SK-N-SH treated with all-trans-retinoic acid at 6 μM for 48 hours (cell line): ENCODE measurements around the gene FNDC11.

Experiments
- ARNTL ChIP-seq: fragments of 450-650 bp; formaldehyde crosslinking; IDR thresholded peaks from 2 replicates; pipeline ENCODE4 v1.5.0; 2020; ENCODE audit warnings: low read depth, mild to moderate bottlenecking, moderate library complexity, borderline replicate concordance
- ESRRG ChIP-seq: fragments of 250-450 bp; sonication (Bioruptor Pico); IDR thresholded peaks from 2 replicates; pipeline ENCODE4 v1.6.1; 2021; ENCODE audit warnings: mild to moderate bottlenecking
- PATZ1 ChIP-seq: fragments of 250-450 bp; sonication (Bioruptor Pico); IDR thresholded peaks from 2 replicates; pipeline ENCODE4 v1.8.0; 2020; ENCODE audit warnings: mild to moderate bottlenecking, moderate library complexity, borderline replicate concordance
- POU6F1 ChIP-seq: fragments of 250-450 bp; sonication (Bioruptor Pico); IDR thresholded peaks from 2 replicates; pipeline ENCODE4 v1.8.0; 2021; ENCODE audit warnings: low read depth, mild to moderate bottlenecking, moderate library complexity, borderline replicate concordance
- PPARA ChIP-seq: fragments of 250-450 bp; sonication (Bioruptor Pico); IDR thresholded peaks from 2 replicates; pipeline ENCODE4 v1.5.0; 2020; ENCODE audit warnings: mild to moderate bottlenecking, borderline replicate concordance
- RARB ChIP-seq: fragments of 250-450 bp; sonication (Bioruptor Pico); IDR thresholded peaks from 2 replicates; pipeline ENCODE4 v1.8.0; 2021; ENCODE audit warnings: mild to moderate bottlenecking, moderate library complexity
- ZFP3 ChIP-seq: fragments of 250-450 bp; sonication (Bioruptor Pico); IDR thresholded peaks from 2 replicates; pipeline ENCODE4 v1.5.0; 2020; ENCODE audit warnings: mild to moderate bottlenecking, moderate library complexity
- ZFP30 ChIP-seq: fragments of 450-650 bp; formaldehyde crosslinking; IDR thresholded peaks from 2 replicates; pipeline ENCODE4 v1.5.0; 2022; ENCODE audit warnings: mild to moderate bottlenecking, moderate library complexity
- ZNF565 ChIP-seq: fragments of 450-650 bp; formaldehyde crosslinking; conservative IDR thresholded peaks from 2 replicates; pipeline ENCODE4 v1.5.0; 2020; ENCODE audit warnings: low read depth, mild to moderate bottlenecking, moderate library complexity
- ZNF70 ChIP-seq: fragments of 450-650 bp; formaldehyde crosslinking; IDR thresholded peaks from 2 replicates; pipeline ENCODE4 v1.5.0; 2020; ENCODE audit warnings: mild to moderate bottlenecking, moderate library complexity
- ZNF8 ChIP-seq: fragments of 450-650 bp; formaldehyde crosslinking; IDR thresholded peaks from 2 replicates; pipeline ENCODE4 v1.5.0; 2020; ENCODE audit warnings: mild to moderate bottlenecking, moderate library complexity
- TF ChIP-seq, protein P1 (sequence below): fragments of 250-450 bp; sonication (Bioruptor Pico); IDR thresholded peaks from 2 replicates; pipeline ENCODE4 v1.5.1; 2020; ENCODE audit warnings: low read depth, mild to moderate bottlenecking, moderate library complexity
- TF ChIP-seq, protein P2 (sequence below): fragments of 250-450 bp; sonication (Bioruptor Pico); IDR thresholded peaks from 2 replicates; pipeline ENCODE4 v1.5.0; 2020; ENCODE audit warnings: mild to moderate bottlenecking, moderate library complexity

DNA sequence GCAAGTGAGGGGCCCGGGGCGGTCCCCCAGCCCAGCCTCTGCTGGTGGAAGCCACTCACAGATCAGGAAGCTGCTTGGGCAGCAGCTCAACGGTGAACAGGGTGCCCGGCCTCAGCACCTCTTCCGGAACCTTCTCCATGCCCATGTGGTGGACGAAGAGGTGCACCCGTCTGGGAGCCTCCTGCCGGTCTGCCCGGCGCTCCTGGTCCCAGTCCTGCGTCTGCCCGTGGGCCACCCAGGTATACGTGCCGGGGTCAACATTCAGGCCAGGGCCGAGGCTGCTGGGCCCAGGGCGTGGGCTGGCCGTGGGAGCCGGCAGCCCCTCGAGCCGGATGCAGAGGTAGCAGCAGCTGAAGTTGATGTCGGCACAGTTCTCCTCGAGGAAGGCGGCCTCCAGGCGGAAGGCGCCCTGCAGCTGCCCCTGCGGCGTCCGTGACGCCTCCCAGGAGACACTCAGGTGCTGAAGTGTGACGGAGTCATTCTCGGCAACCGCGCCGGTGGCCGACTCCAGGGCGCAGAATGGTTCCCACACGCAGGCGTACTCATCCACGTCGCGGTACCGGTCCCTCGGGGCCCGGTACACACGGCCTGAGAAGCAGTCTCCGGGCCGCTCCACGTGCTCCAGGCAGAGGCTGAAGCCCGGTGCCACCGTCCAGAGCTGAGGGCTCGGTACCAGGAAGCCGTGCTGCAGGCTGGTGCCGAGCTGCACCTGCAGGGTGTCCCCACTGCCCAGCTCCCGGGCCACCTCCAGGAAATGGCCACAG, 8.7 kb downstream of the FNDC11 start:
- TF ChIP-seq ESRRG (CRISPR knock-in tag) (no peak), PATZ1 (CRISPR knock-in tag) (no peak), ZFP30 (no peak), ZNF70 (no peak), ZNF565 (CRISPR knock-in tag) (no peak), ZNF8 (CRISPR knock-in tag) (no peak), ZFP3 (CRISPR knock-in tag) (no peak), RARB (CRISPR knock-in tag) (no peak), PPARA (CRISPR knock-in tag) (no peak), ARNTL (CRISPR knock-in tag) (no peak), POU6F1 (CRISPR knock-in tag) (no peak)
- TF ChIP-seq, protein P1, sequence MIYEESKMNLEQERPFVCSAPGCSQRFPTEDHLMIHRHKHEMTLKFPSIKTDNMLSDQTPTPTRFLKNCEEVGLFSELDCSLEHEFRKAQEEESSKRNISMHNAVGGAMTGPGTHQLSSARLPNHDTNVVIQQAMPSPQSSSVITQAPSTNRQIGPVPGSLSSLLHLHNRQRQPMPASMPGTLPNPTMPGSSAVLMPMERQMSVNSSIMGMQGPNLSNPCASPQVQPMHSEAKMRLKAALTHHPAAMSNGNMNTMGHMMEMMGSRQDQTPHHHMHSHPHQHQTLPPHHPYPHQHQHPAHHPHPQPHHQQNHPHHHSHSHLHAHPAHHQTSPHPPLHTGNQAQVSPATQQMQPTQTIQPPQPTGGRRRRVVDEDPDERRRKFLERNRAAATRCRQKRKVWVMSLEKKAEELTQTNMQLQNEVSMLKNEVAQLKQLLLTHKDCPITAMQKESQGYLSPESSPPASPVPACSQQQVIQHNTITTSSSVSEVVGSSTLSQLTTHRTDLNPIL (CRISPR knock-in tag) = no peak
- TF ChIP-seq, protein P2, sequence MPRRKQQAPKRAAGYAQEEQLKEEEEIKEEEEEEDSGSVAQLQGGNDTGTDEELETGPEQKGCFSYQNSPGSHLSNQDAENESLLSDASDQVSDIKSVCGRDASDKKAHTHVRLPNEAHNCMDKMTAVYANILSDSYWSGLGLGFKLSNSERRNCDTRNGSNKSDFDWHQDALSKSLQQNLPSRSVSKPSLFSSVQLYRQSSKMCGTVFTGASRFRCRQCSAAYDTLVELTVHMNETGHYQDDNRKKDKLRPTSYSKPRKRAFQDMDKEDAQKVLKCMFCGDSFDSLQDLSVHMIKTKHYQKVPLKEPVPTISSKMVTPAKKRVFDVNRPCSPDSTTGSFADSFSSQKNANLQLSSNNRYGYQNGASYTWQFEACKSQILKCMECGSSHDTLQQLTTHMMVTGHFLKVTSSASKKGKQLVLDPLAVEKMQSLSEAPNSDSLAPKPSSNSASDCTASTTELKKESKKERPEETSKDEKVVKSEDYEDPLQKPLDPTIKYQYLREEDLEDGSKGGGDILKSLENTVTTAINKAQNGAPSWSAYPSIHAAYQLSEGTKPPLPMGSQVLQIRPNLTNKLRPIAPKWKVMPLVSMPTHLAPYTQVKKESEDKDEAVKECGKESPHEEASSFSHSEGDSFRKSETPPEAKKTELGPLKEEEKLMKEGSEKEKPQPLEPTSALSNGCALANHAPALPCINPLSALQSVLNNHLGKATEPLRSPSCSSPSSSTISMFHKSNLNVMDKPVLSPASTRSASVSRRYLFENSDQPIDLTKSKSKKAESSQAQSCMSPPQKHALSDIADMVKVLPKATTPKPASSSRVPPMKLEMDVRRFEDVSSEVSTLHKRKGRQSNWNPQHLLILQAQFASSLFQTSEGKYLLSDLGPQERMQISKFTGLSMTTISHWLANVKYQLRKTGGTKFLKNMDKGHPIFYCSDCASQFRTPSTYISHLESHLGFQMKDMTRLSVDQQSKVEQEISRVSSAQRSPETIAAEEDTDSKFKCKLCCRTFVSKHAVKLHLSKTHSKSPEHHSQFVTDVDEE (CRISPR knock-in tag) = no peak
